HUES48 (cell line): ENCODE measurements around the gene RAPGEF5.

Experiments used
- H3K27ac ChIP-seq: one replicate; pipeline ENCODE4 v1.7.0; 2013; ENCODE audit warnings: low read depth, low read length, inconsistent platforms
- H3K27me3 ChIP-seq: 2 replicates; pipeline ENCODE4 v1.6.1; 2013; ENCODE audit warnings: mild to moderate bottlenecking, low read length; ENCODE audit not compliant: control insufficient read depth, insufficient read depth
- H3K36me3 ChIP-seq: 2 replicates; pipeline ENCODE4 v1.6.1; 2013; ENCODE audit warnings: low read length; ENCODE audit not compliant: control insufficient read depth, insufficient read depth
- H3K4me1 ChIP-seq: 2 replicates; pipeline ENCODE4 v1.6.1; 2013; ENCODE audit warnings: mild to moderate bottlenecking, low read length; ENCODE audit not compliant: control insufficient read depth, insufficient read depth
- H3K4me3 ChIP-seq: 2 replicates; pipeline ENCODE4 v1.5.1; 2013; ENCODE audit warnings: mild to moderate bottlenecking, low read depth, low read length
- H3K9ac ChIP-seq: 2 replicates; pipeline ENCODE4 v1.6.1; 2013; ENCODE audit warnings: mild to moderate bottlenecking, low read depth, low read length, moderate library complexity
- H3K9me3 ChIP-seq: 2 replicates; pipeline ENCODE4 v1.6.1; 2013; ENCODE audit warnings: low read length; ENCODE audit not compliant: control insufficient read depth, insufficient read depth

RAPGEF5 gene

GRCh38 chr7:22302193-22302592 is 54.8 kb downstream of the RAPGEF5 start:
- no peaks in the 10 kb centered on the region for H3K9me3 ChIP-seq
- no peak overlapping the region for H3K4me3 ChIP-seq
- no peaks in the 10 kb centered on the region for H3K4me1 ChIP-seq
- H3K27ac ChIP-seq = no peak overlapping the region
- H3K9ac ChIP-seq = no peak overlapping the region
- peaks cover 19% of the 10 kb centered on the region for H3K36me3 ChIP-seq
- H3K27me3 ChIP-seq = no peaks in the 10 kb centered on the region

DNA sequence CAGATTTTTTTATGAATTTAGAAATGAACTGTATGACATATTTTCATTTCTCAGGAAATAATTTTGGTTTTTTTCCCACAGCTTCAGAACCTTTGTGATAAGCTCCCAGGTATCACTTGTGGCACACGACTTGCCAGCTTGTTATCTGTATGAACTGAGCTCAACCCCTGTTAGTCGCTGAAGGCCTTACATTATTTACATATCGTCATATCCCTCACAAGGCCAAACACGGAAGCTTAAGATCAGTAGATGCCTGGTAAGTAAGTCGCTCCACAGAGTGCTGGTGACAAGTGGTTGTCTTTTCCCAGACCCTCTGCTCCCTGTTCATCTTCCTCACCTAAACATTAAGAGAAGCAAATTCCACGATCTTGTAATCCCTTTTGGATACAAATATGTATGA is 55.2 kb downstream of the RAPGEF5 start:
- no peaks in the 10 kb centered on the region for H3K27me3 ChIP-seq
- no peak overlapping the region for H3K4me3 ChIP-seq
- H3K27ac ChIP-seq = no peak overlapping the region
- H3K4me1 ChIP-seq = no peaks in the 10 kb centered on the region
- H3K9ac ChIP-seq = no peak overlapping the region
- H3K36me3 ChIP-seq = peaks cover 15% of the 10 kb centered on the region
- H3K9me3 ChIP-seq = no peaks in the 10 kb centered on the region

GRCh38 chr7:22300839-22301238 is 56.1 kb downstream of the RAPGEF5 start:
- no peak overlapping the region for H3K4me3 ChIP-seq
- H3K27me3 ChIP-seq = no peaks in the 10 kb centered on the region
- no peak overlapping the region for H3K9ac ChIP-seq
- H3K4me1 ChIP-seq = no peaks in the 10 kb centered on the region
- H3K36me3 ChIP-seq = peaks cover 7% of the 10 kb centered on the region
- no peak overlapping the region for H3K27ac ChIP-seq
- H3K9me3 ChIP-seq = no peaks in the 10 kb centered on the region

- Histone ChIP-seq H3K36me3 (no peaks in the 10 kb centered on the region; the same call in 1 of the 2 replicates), H3K27ac (no peak overlapping the region), H3K4me1 (peaks cover 3% of the 10 kb centered on the region; the same call in 1 of the 2 replicates)
These were observed 60.0 kb downstream of the RAPGEF5 start for GRCh38 chr7:22296916-22297315.

DNA sequence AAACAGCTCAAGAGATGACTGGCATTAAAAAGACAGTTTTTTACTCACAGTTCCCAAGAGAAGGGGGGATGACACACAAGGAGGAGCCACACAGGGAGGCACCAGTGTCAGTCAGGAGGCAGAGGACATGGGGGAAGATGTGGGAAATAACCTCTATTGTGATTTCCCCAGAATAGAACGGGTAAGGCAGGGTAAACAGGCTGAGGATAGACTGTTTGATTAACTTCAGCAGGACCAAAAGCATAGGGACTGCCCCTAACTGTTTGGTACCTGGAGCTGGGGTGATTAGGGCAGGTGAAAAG is 60.7 kb downstream of the RAPGEF5 start:
- no peak overlapping the region for H3K9ac ChIP-seq
- no peak overlapping the region for H3K27ac ChIP-seq
- H3K4me1 ChIP-seq = peaks cover 3% of the 10 kb centered on the region; the same call in 1 of the 2 replicates
- H3K27me3 ChIP-seq = no peaks in the 10 kb centered on the region
- H3K36me3 ChIP-seq = no peaks in the 10 kb centered on the region; the same call in 1 of the 2 replicates
- H3K4me3 ChIP-seq = no peak overlapping the region
- H3K9me3 ChIP-seq = no peaks in the 10 kb centered on the region

More at GRCh38 chr7:22296916-22297315, 60.0 kb downstream of the RAPGEF5 start:
- Histone ChIP-seq H3K9ac (no peak overlapping the region), H3K9me3 (no peaks in the 10 kb centered on the region), H3K4me3 (no peak overlapping the region), H3K27me3 (no peaks in the 10 kb centered on the region)

- no peak overlapping the region for H3K27ac ChIP-seq
- peaks cover 3% of the 10 kb centered on the region; the same call in 1 of the 2 replicates for H3K4me1 ChIP-seq
- no peak overlapping the region for H3K4me3 ChIP-seq
- H3K9ac ChIP-seq = no peak overlapping the region
- H3K36me3 ChIP-seq = no peaks in the 10 kb centered on the region; the same call in 1 of the 2 replicates
- H3K27me3 ChIP-seq = no peaks in the 10 kb centered on the region
- no peaks in the 10 kb centered on the region for H3K9me3 ChIP-seq
These were observed 61.3 kb downstream of the RAPGEF5 start for GRCh38 chr7:22295402-22296264.

GRCh38 chr7:22292531-22292930 is 64.4 kb downstream of the RAPGEF5 start:
- Histone ChIP-seq H3K27ac (no peak overlapping the region), H3K36me3 (peaks cover 12% of the 10 kb centered on the region), H3K9ac (no peak overlapping the region), H3K4me1 (peaks cover 3% of the 10 kb centered on the region; the same call in 1 of the 2 replicates), H3K27me3 (no peaks in the 10 kb centered on the region), H3K9me3 (no peaks in the 10 kb centered on the region), H3K4me3 (no peak overlapping the region)

DNA sequence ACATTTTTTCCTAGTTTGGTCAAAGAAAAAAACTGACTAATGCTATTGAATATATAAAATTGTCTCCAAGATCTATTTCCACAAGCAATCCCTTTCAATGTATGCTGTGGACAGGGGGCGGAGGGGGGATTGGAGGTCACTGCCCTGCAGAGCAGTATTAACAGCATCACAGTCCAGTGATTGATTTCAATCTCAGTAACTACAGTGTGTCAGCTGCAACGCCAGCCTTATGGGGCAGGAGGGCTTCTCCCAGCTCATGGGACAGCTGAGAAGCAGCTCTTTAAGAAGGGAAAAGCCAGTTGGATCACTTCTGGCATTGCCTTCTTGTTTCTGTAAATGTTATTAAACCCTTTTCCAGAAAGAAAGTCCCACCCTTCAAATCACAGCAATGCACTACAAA is 65.0 kb downstream of the RAPGEF5 start:
- no peak overlapping the region for H3K27ac ChIP-seq
- H3K9me3 ChIP-seq = no peaks in the 10 kb centered on the region
- H3K27me3 ChIP-seq = no peaks in the 10 kb centered on the region
- H3K36me3 ChIP-seq = peaks cover 16% of the 10 kb centered on the region
- no peak overlapping the region for H3K4me3 ChIP-seq
- no peak overlapping the region for H3K9ac ChIP-seq
- H3K4me1 ChIP-seq = peaks cover 3% of the 10 kb centered on the region; the same call in 1 of the 2 replicates

DNA sequence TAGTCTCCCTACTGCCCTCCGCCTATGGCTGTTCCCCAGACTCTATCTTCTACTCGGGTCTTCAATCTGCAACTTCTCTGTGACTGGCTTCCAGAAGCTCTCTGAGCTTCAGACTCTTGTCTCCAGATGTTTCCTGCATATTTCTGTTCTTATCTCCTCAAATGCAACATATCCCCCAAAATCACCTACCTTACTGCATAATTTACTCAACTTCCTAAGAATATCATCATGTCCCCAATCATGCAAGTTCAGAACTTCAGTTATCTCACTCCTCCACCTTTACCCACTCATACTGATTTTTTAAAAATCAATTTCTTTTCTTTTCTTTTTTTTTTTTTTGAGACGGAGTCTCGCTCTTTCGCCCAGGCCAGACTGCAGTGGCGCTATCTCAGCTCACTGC is 68.8 kb downstream of the RAPGEF5 start:
- H3K4me1 ChIP-seq = peaks cover 3% of the 10 kb centered on the region; the same call in 1 of the 2 replicates
- no peak overlapping the region for H3K27ac ChIP-seq
- H3K36me3 ChIP-seq = peaks cover 16% of the 10 kb centered on the region
- no peak overlapping the region for H3K9ac ChIP-seq
- no peaks in the 10 kb centered on the region for H3K27me3 ChIP-seq
- no peak overlapping the region for H3K4me3 ChIP-seq
- no peaks in the 10 kb centered on the region for H3K9me3 ChIP-seq

GRCh38 chr7:22287412-22287811 is 69.5 kb downstream of the RAPGEF5 start:
- Histone ChIP-seq H3K4me3 (no peak overlapping the region), H3K9ac (no peak overlapping the region), H3K27me3 (no peaks in the 10 kb centered on the region), H3K4me1 (no peaks in the 10 kb centered on the region), H3K9me3 (no peaks in the 10 kb centered on the region), H3K36me3 (peaks cover 16% of the 10 kb centered on the region), H3K27ac (no peak overlapping the region)

DNA sequence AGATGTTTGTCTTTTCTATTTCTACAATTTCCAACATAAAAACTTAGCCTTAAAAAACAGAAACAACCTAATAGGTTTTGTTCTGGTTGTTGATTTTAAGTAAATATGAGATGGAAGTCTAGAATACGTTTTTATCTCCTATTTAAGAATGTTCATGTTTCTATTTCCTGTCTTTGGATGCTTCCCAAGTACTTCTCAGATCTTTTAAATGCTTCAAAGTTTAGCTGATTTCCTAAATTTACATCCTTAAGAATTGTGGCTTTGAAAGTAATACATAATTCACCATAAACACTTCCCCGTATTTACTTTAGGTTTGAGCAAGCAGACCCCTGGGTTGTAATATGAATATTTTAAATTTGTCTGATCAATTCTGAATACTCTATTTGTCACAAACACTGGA is 70.5 kb downstream of the RAPGEF5 start:
- Histone ChIP-seq H3K27me3 (no peaks in the 10 kb centered on the region), H3K9me3 (no peaks in the 10 kb centered on the region), H3K9ac (no peak overlapping the region), H3K36me3 (peaks cover 16% of the 10 kb centered on the region), H3K27ac (no peak overlapping the region), H3K4me1 (no peaks in the 10 kb centered on the region), H3K4me3 (no peak overlapping the region)
